GM21423 (cell line): ENCODE data around the gene PLXNA4.

ENCODE experiments used
- ATAC-seq: cut with Tn5 transposase; IDR thresholded peaks from one replicate; pipeline ENCODE4 v1.9.1; 2021; ENCODE audit warnings: mild to moderate bottlenecking, moderate library complexity; ENCODE audit not compliant: unreplicated experiment

Gene PLXNA4

GRCh38 chr7:132250480-132251326, 325.6 kb downstream of the PLXNA4 start:
- ATAC-seq: no peak

- ATAC-seq: no peak
Observed at GRCh38 chr7:132249256-132249971, 326.9 kb downstream of the PLXNA4 start.

GRCh38 chr7:132248841-132249240, 327.4 kb downstream of the PLXNA4 start:
- no peak for ATAC-seq

GRCh38 chr7:132247995-132248618, 328.2 kb downstream of the PLXNA4 start:
- no peak for ATAC-seq

GRCh38 chr7:132246591-132246990, 329.7 kb downstream of the PLXNA4 start:
- no peak for ATAC-seq

GRCh38 chr7:132245539-132245938, 330.7 kb downstream of the PLXNA4 start:
- ATAC-seq: no peak

- ATAC-seq: no peak
Observed at GRCh38 chr7:132244903-132245480, 331.3 kb downstream of the PLXNA4 start.

- ATAC-seq: no peak
Observed at GRCh38 chr7:132243463-132243862, 332.8 kb downstream of the PLXNA4 start.

- no peak for ATAC-seq
Observed at GRCh38 chr7:132243051-132243450, 333.2 kb downstream of the PLXNA4 start.

GRCh38 chr7:132242192-132242812, 334.0 kb downstream of the PLXNA4 start:
- no peak for ATAC-seq

GRCh38 chr7:132240821-132241422, 335.3 kb downstream of the PLXNA4 start:
- no peak for ATAC-seq

- no peak for ATAC-seq
Observed at GRCh38 chr7:132240262-132240661, 336.0 kb downstream of the PLXNA4 start.

GRCh38 chr7:132239422-132239994, 336.8 kb downstream of the PLXNA4 start:
- no peak for ATAC-seq

- no peak for ATAC-seq
Observed at GRCh38 chr7:132234711-132235110, 341.6 kb downstream of the PLXNA4 start.

- no peak for ATAC-seq
Observed at GRCh38 chr7:132232406-132232805, 343.9 kb downstream of the PLXNA4 start.

GRCh38 chr7:132230462-132230861, 345.8 kb downstream of the PLXNA4 start:
- ATAC-seq: no peak

GRCh38 chr7:132228240-132228639, 348.0 kb downstream of the PLXNA4 start:
- ATAC-seq: no peak

GRCh38 chr7:132226957-132227290, 349.3 kb downstream of the PLXNA4 start:
- ATAC-seq: no peak

- no peak for ATAC-seq
Observed at GRCh38 chr7:132226046-132226956, 350.0 kb downstream of the PLXNA4 start.
